ENCODE measurements around the gene SF1. TPM values are rescaled to one million over a fixed set of nuclear protein-coding genes. Genes with fewer than 3 reads are reported as not detected.

The SF1 gene
- total and polyA plus RNA-seq, 7 donors, result 56.2 to 210 (median 150) TPM

DNA sequence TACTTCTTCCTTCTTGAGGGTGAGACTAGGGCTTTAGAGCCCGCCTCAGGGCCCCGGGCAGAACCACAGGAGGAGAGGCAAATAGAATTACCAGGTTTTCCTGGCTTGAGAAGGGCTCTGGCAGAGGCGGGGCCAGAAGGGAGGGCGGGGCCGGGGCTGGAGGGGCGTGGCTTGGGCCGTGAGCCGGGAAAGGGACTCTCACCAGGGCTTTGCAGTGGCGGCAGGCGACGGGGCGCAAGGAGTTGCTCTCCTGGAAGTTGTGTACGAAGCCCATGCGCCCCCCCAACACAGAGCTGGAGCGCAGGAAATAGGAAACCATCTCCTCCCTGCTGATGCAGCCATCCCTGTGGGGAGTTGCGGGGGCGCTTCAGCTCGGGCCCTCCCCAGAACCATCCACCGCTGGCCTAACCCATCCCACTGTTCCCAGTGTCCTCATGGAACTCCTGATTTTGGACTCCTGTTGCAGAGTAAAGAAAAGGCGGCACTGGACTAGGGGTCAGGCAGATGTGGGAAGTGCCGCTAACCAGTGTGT is 48.4 kb downstream of the SF1 start:
- Histone ChIP-seq H3K27ac (no peak overlapping the region), H3K4me3 (no peak overlapping the region), H3K4me1 (no peaks in the 10 kb centered on the region), H3K9me3 (no peaks in the 10 kb centered on the region), H3K27me3 (ENCODE audit: insufficient read depth in 3 of 3, low read length in 2 of 3) (no peaks in the 10 kb centered on the region), H3K36me3 (ENCODE audit: insufficient read depth in 1 of 2, low read depth in 1 of 2) (peaks cover 0 to 5% of the 10 kb centered on the region in 2 donors)
- TF ChIP-seq, protein P1, sequence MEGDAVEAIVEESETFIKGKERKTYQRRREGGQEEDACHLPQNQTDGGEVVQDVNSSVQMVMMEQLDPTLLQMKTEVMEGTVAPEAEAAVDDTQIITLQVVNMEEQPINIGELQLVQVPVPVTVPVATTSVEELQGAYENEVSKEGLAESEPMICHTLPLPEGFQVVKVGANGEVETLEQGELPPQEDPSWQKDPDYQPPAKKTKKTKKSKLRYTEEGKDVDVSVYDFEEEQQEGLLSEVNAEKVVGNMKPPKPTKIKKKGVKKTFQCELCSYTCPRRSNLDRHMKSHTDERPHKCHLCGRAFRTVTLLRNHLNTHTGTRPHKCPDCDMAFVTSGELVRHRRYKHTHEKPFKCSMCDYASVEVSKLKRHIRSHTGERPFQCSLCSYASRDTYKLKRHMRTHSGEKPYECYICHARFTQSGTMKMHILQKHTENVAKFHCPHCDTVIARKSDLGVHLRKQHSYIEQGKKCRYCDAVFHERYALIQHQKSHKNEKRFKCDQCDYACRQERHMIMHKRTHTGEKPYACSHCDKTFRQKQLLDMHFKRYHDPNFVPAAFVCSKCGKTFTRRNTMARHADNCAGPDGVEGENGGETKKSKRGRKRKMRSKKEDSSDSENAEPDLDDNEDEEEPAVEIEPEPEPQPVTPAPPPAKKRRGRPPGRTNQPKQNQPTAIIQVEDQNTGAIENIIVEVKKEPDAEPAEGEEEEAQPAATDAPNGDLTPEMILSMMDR (IDR thresholded peaks at IDR 0.05), result no peak
- intact Hi-C loops (cut with DNase I), result loop anchor here in 1 of 2 donors (10.0 kb wide), 1 partner anchor 285 kb away; no protein-coding TSS in a partner anchor
- peak; percentile 48 to 67 (median 57) for ATAC-seq
- DNase-seq, result no peak
- 32 to 36% (median 32%) methylated on average over 20 to 21 of the region's 21 CpGs for WGBS, 3 donors

- DNase-seq, result no peak
- H3K36me3 ChIP-seq (ENCODE audit: insufficient read depth in 1 of 2, low read depth in 1 of 2), result peaks cover 0 to 5% of the 10 kb centered on the region in 2 donors
- H3K4me3 ChIP-seq, result no peak overlapping the region
- H3K27ac ChIP-seq, result no peak overlapping the region
- H3K4me1 ChIP-seq, result no peaks in the 10 kb centered on the region
- intact Hi-C loops (cut with DNase I), result loop anchor here in 1 of 2 donors (10.0 kb wide), 1 partner anchor 284 kb away; no protein-coding TSS in a partner anchor
- 96 to 98% (median 97%) methylated on average over 11 of the region's 11 CpGs for WGBS, 3 donors
- TF ChIP-seq, protein P1 (IDR thresholded peaks at IDR 0.05), result no peak
- ATAC-seq, result no peak
- no peaks in the 10 kb centered on the region for H3K27me3 ChIP-seq (ENCODE audit: insufficient read depth in 3 of 3, low read length in 2 of 3)
- H3K9me3 ChIP-seq, result no peaks in the 10 kb centered on the region
Observed at GRCh38 chr11:64728757-64729365, 49.5 kb downstream of the SF1 start.

GRCh38 chr11:64726867-64727530 is 51.3 kb downstream of the SF1 start:
- Histone ChIP-seq H3K27me3 (ENCODE audit: insufficient read depth in 3 of 3, low read length in 2 of 3) (peaks cover 0 to 5% (median 0%) of the 10 kb centered on the region in 3 donors), H3K4me3 (no peak overlapping the region), H3K27ac (no peak overlapping the region), H3K4me1 (peaks cover 5% of the 10 kb centered on the region), H3K9me3 (no peaks in the 10 kb centered on the region), H3K36me3 (ENCODE audit: insufficient read depth in 1 of 2, low read depth in 1 of 2) (peaks cover 0 to 4% of the 10 kb centered on the region in 2 donors)
- TF ChIP-seq, protein P1 (IDR thresholded peaks at IDR 0.05), result no peak
- WGBS, 3 donors, result 75 to 81% (median 79%) methylated on average over 7 of the region's 7 CpGs
- intact Hi-C loops (cut with DNase I), result loop anchor here in 1 of 2 donors (10.0 kb wide), 1 partner anchor 282 kb away; no protein-coding TSS in a partner anchor
- ATAC-seq (no peak), DNase-seq (no peak)

DNA sequence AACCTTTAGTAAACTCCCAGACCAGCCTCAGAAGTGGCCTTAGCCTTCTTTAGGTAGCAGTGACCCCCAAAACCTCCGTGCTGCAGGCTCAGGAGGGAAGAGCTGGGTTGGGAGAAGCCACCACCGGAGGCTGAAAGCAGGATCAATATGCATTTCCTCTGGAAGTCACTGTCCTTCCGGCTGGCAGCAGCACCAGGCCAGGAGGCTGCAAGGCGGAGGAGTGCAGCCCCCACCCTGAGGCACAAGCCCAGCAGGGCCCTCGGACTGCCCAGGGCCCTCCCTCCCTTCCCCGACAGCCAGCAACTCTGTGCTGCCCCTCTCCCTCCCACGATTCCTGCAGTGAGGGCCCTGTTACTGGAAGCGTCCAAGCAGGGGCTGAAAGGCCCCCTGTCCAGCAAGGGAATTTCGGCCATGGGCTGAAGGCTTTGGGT is 52.1 kb downstream of the SF1 start:
- no peaks in the 10 kb centered on the region for H3K36me3 ChIP-seq (ENCODE audit: insufficient read depth in 1 of 2, low read depth in 1 of 2)
- intact Hi-C loops (cut with DNase I), result loop anchor here in 1 of 2 donors (10.0 kb wide), 1 partner anchor 281 kb away; no protein-coding TSS in a partner anchor
- peaks cover 5% of the 10 kb centered on the region for H3K4me1 ChIP-seq
- no peak overlapping the region for H3K27ac ChIP-seq
- peaks cover 0 to 5% (median 0%) of the 10 kb centered on the region in 3 donors for H3K27me3 ChIP-seq (ENCODE audit: insufficient read depth in 3 of 3, low read length in 2 of 3)
- ATAC-seq (no peak), DNase-seq (no peak)
- TF ChIP-seq, protein P1 (IDR thresholded peaks at IDR 0.05), result no peak
- H3K4me3 ChIP-seq, result no peak overlapping the region
- 50 to 58% (median 54%) methylated on average over 8 to 9 of the region's 9 CpGs for WGBS, 3 donors
- H3K9me3 ChIP-seq, result no peaks in the 10 kb centered on the region

All from psoas muscle (tissue), 8 donors.